A673 (cell line): ENCODE results near the gene CACNA2D3. TPM values are rescaled to one million over a fixed set of nuclear protein-coding genes. Genes with fewer than 3 reads are reported as not detected.

ENCODE experiments used
- BruUV-seq: library from RNA; stranded (reverse); fragments of 400-500 nt; replicated peaks from 2 replicates; lab custom pipeline; 2021; lab: Mats Ljungman, UMichigan
- CTCF ChIA-PET: fragments of 300-600 bp; sonication (Branson Sonifier 250); formaldehyde crosslinking; loops from one replicate; lab custom pipeline; 2022; ENCODE audit warnings: antibody characterized with exemption; lab: Charles Lee
- POLR2A ChIA-PET: fragments of 300-600 bp; sonication (Branson Sonifier 250); formaldehyde crosslinking; loops from one replicate; lab custom pipeline; 2022; ENCODE audit warnings: antibody characterized with exemption; ENCODE audit not compliant: low non-redundant PET; lab: Charles Lee
- DNase-seq: peaks from one replicate; pipeline ENCODE4 v3.0.0-alpha.2; 2015; ENCODE audit warnings: low spot score
- H3K27ac ChIP-seq: fragments of 200-600 bp; sonication (generic); 2 replicates; pipeline ENCODE4 v1.5.1; 2016; ENCODE audit warnings: mixed run types, low read depth, mild to moderate bottlenecking, mixed read lengths, antibody characterized with exemption, low read length; ENCODE audit not compliant: poor library complexity, severe bottlenecking
- H3K27me3 ChIP-seq: fragments of 200-600 bp; sonication (generic); replicated peaks from 2 replicates; pipeline ENCODE4 v1.6.1; 2017; ENCODE audit warnings: mixed run types, low read depth, mild to moderate bottlenecking, mixed read lengths, antibody characterized with exemption, low read length; ENCODE audit not compliant: insufficient read depth, poor library complexity
- H3K36me3 ChIP-seq: fragments of 200-600 bp; sonication (generic); 2 replicates; pipeline ENCODE4 v1.6.1; 2016; ENCODE audit warnings: mixed run types, mild to moderate bottlenecking, mixed read lengths, antibody characterized with exemption, low read length; ENCODE audit not compliant: insufficient read depth, poor library complexity, severe bottlenecking
- H3K4me1 ChIP-seq: fragments of 200-600 bp; sonication (generic); 2 replicates; pipeline ENCODE4 v1.6.1; 2017; ENCODE audit warnings: mixed run types, mild to moderate bottlenecking, mixed read lengths, antibody characterized with exemption, low read length; ENCODE audit not compliant: insufficient read depth, poor library complexity, severe bottlenecking
- H3K4me3 ChIP-seq: fragments of 200-600 bp; sonication (generic); 2 replicates; pipeline ENCODE4 v1.5.1; 2016; ENCODE audit warnings: low read depth, mixed run types, mild to moderate bottlenecking, mixed read lengths, low read length; ENCODE audit not compliant: poor library complexity, severe bottlenecking
- H3K9me3 ChIP-seq: fragments of 200-600 bp; sonication (generic); 2 replicates; pipeline ENCODE4 v1.6.1; 2016; ENCODE audit warnings: mixed run types, low read depth, mild to moderate bottlenecking, mixed read lengths, antibody characterized with exemption, low read length; ENCODE audit not compliant: poor library complexity, severe bottlenecking
- EZH2 ChIP-seq: fragments of 200-600 bp; sonication (generic); IDR thresholded peaks from 2 replicates; pipeline ENCODE4 v1.6.1; 2017; ENCODE audit warnings: borderline replicate concordance, low read depth, mild to moderate bottlenecking, mixed read lengths, antibody characterized with exemption, low read length; ENCODE audit not compliant: poor library complexity, severe bottlenecking
- intact Hi-C: fragments of 100-400 bp; cut with micrococcal nuclease; formaldehyde crosslinking; loops from one replicate; pipeline ENCODE4 v1.10.0; 2022; ENCODE audit not compliant: unreplicated experiment
- total RNA-seq: library from RNA; stranded (reverse); gene quantifications from 2 replicates; pipeline ENCODE4 v1.2.3, GENCODE V29; 2021
- TF ChIP-seq, protein P1 (sequence below): fragments of 300-800, 200-600 bp; sonication (generic); conservative IDR thresholded peaks from 2 replicates; pipeline ENCODE4 v1.5.1; 2017; ENCODE audit warnings: low read depth, mild to moderate bottlenecking, antibody characterized with exemption, low read length, moderate library complexity, mixed read lengths

Gene CACNA2D3
- total RNA-seq, 1 experiment from 2014 or later = not detected

DNA sequence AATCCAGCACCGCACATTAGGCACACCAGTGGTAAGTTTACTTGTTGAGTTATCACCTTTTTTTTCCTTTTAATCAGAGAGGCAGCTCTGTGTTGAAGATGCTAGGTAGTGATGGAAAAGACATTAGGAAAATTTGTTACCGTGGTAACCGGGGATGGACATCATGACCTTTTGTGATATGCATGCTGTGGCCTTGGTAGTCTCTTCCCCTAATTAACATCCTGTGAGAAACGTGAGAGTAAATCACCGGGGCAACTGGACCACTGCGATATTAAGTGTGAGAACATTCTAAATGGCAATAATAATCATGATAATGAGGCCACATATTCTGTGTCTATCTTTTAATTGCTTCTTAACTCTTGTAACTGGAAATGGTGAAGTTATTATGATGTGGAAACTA lies 362.0 kb downstream of the CACNA2D3 start:
- POLR2A ChIA-PET = no interaction called here

DNA sequence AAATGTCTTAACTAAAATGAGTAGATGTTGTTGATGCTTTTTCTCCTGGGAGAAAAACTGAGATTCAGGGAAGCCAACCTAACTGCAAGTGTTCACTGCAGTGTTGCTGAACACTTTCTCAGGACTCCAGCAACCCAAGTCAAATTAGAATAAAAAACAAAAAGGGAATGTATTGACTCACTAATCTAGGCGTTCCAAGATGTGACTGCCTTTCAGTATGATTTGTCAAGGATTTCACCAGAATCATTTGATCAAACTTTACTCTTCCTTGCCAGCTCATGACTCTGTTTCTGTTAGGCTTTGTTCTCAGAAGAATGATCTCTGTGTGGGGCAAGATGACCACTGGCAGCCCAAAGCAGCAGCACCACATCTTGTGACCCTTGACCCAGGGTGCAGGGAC lies 364.0 kb downstream of the CACNA2D3 start:
- no peaks in the 10 kb centered on the region for H3K4me1 ChIP-seq
- TF ChIP-seq, protein P1, sequence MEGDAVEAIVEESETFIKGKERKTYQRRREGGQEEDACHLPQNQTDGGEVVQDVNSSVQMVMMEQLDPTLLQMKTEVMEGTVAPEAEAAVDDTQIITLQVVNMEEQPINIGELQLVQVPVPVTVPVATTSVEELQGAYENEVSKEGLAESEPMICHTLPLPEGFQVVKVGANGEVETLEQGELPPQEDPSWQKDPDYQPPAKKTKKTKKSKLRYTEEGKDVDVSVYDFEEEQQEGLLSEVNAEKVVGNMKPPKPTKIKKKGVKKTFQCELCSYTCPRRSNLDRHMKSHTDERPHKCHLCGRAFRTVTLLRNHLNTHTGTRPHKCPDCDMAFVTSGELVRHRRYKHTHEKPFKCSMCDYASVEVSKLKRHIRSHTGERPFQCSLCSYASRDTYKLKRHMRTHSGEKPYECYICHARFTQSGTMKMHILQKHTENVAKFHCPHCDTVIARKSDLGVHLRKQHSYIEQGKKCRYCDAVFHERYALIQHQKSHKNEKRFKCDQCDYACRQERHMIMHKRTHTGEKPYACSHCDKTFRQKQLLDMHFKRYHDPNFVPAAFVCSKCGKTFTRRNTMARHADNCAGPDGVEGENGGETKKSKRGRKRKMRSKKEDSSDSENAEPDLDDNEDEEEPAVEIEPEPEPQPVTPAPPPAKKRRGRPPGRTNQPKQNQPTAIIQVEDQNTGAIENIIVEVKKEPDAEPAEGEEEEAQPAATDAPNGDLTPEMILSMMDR = no peak
- no peak for TF ChIP-seq EZH2
- no peaks in the 10 kb centered on the region for H3K27me3 ChIP-seq
- POLR2A ChIA-PET = no interaction called here
- no TSS peak for BruUV-seq
- CTCF ChIA-PET = no interaction called here
- no peak for DNase-seq
- intact Hi-C loops = no loop called here
- no peaks in the 10 kb centered on the region for H3K36me3 ChIP-seq
- no peak overlapping the region for H3K4me3 ChIP-seq
- H3K27ac ChIP-seq = no peak overlapping the region
- no peaks in the 10 kb centered on the region for H3K9me3 ChIP-seq

More for the DNA sequence above, 362.0 kb downstream of the CACNA2D3 start:
- CTCF ChIA-PET = no interaction called here
- no peaks in the 10 kb centered on the region for H3K9me3 ChIP-seq
- no peaks in the 10 kb centered on the region for H3K27me3 ChIP-seq
- H3K4me1 ChIP-seq = no peaks in the 10 kb centered on the region
- intact Hi-C loops = no loop called here
- TF ChIP-seq EZH2 = no peak
- H3K27ac ChIP-seq = no peak overlapping the region
- BruUV-seq = no TSS peak
- no peaks in the 10 kb centered on the region for H3K36me3 ChIP-seq
- DNase-seq = no peak
- no peak overlapping the region for H3K4me3 ChIP-seq

DNA sequence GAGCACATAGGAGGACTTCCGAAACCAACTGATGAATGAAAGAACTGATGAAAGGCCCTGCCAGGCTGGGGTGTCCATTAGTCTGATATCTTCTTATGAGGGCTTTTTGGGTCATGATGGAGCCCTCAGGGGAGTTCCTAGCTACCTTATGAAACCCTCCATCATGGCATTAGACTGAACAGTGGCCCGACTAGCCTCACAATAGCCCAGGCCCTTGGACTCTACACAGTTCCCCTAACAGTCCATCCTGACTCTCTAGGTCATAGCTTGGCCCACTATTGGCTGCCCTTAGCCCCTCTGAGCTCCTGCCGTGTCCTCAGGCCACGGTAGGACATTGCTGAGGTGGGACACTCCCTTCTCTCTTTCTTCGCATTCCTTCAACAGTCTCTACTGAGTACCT lies 365.9 kb downstream of the CACNA2D3 start:
- Histone ChIP-seq H3K9me3 (no peaks in the 10 kb centered on the region), H3K4me1 (no peaks in the 10 kb centered on the region), H3K27me3 (no peaks in the 10 kb centered on the region), H3K36me3 (no peaks in the 10 kb centered on the region), H3K4me3 (no peak overlapping the region), H3K27ac (no peak overlapping the region)
- POLR2A ChIA-PET = no interaction called here
- no peak for DNase-seq
- no TSS peak for BruUV-seq
- intact Hi-C loops = no loop called here
- no peak for TF ChIP-seq EZH2
- TF ChIP-seq, protein P1 = no peak
- CTCF ChIA-PET = no interaction called here

DNA sequence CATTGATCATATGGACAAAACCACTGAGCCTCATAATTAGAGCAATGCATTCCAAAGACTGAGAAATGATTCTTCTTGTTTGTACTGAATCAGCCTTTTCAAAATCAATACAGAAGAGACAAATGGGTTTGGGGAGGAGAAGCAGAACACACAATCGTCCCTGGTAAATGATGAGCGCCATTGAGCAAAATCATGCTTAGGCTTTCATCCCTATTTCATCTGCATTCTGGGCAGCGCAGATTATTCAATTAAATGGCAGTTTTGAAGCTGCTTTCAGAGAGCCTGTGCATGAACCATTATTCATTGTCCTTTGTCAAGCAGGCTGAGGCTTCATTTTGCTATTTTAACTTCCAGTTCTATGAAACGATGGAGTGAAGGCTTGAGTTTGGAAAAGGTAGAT lies 371.9 kb downstream of the CACNA2D3 start:
- Histone ChIP-seq H3K4me3 (no peak overlapping the region), H3K9me3 (no peaks in the 10 kb centered on the region), H3K4me1 (no peaks in the 10 kb centered on the region), H3K27me3 (no peaks in the 10 kb centered on the region), H3K27ac (no peak overlapping the region), H3K36me3 (no peaks in the 10 kb centered on the region)
- POLR2A ChIA-PET = no interaction called here
- CTCF ChIA-PET = no interaction called here
- TF ChIP-seq EZH2 = no peak
- TF ChIP-seq, protein P1 = no peak
- DNase-seq = no peak
- no TSS peak for BruUV-seq
- intact Hi-C loops = no loop called here
